Pulmonary artery endothelial cell (primary cell): ENCODE data around the gene EIF4E. TPM values are rescaled to one million over a fixed set of nuclear protein-coding genes. Genes with fewer than 3 reads are reported as not detected.
"Not testable (repeated sequence)": the region's sequence is repeated elsewhere in the genome, so short reads cannot be mapped to it uniquely, and the experiment has no call there.

Source experiments
- DNase-seq: peaks from one replicate; pipeline ENCODE4 v3.0.0-alpha.2; 2011; ENCODE audit warnings: low read depth, low spot score
- total RNA-seq: library from RNA; depleted of rRNA; stranded (reverse); fragments of >200 nt; gene quantifications from 2 replicates; pipeline ENCODE4 v1.2.3, GENCODE V29; 2014

EIF4E gene, protein sequence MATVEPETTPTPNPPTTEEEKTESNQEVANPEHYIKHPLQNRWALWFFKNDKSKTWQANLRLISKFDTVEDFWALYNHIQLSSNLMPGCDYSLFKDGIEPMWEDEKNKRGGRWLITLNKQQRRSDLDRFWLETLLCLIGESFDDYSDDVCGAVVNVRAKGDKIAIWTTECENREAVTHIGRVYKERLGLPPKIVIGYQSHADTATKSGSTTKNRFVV
- total RNA-seq: 218 and 300 TPM in 2 replicates

DNA sequence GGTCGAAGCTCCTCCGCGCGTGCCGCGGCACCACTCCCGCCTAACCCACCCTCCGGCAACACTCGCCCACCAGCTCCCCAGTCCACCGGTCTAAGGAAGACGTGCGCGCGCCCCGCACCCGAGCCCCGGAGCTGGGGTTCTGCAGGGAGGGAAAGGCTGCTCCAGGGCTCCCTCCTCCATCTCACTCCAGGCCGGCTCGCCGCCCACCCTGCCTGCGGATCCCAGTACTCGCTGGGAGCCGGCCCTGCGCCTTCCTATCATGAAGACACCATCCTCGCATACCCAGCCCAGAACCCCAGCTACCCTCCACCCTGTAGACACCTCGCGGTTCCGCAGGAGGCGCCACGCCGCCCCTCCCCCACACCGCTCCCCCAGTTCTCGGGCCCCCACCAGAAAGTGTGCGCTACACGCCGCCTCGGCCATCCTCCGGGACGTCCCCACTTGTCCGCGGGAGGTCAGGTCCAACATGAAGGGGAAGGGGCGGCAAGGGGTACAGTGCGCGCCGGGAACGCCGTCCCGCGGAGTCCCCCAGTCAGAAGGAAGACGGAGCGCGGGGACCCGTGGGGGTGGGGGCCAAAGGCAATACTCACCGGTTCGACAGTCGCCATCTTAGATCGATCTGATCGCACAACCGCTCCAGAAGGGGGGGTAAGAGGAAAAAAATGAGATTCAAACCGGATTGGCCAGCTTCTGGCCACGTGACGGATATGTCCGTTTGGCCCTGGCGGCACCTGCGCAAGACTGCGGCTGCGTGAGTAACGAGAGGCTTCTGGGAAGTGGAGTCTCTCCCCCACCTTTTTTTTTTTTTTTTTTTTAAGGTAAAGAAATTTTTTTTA is at the start of gene EIF4E:
Gene EIF4E (minus strand): TSS at position 629 of the 836 bp plus-strand sequence. CDS start 21 bp downstream, at position 608.
- peak; percentile 96 for DNase-seq

GRCh38 chr4:98977557-98977956 is 48.6 kb upstream of the EIF4E start:
- no peak for DNase-seq

- DNase-seq: no peak
These were observed 47.8 kb upstream of the EIF4E start for GRCh38 chr4:98976716-98977115.

DNA sequence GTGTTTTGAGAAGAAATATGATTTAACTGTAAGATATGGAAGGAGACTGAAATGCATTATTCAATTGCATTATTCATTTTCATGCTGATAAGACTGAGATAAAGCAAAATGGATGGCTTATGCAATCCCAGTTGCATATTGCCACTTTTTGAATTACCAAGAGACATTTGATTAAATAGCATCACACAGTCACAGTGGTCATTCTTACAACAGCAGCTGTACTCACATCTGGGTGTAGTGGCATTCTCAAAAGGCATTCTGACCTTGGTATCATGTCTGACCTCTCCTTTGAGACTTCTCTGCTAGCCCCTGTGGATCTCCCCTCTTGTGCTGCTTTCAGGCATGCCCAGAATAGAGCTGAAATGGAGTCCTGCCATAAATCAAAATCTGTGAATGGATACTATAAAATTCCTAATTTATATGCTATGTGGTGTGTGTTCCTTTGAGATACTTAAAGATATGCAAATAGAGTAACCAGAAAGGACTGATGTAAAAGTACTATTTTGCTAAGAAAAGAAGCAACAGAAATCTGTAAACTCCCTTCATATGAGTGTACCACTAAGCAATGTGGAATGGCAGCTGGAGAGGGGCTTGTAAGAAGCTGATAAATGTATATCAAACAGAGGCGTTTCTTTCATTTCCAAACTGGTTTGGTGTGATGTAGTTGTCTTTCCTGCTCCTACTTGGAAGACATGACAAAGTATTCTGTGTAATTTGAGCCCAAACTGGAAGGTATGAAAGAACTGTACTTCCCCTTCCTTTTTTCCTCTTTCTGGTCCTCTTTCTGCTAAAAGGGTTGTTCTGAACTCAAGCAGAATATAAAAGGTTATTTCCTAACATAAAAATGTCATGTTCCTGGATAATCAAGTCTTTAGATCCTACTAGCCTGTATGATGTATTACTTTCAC is 41.2 kb upstream of the EIF4E start:
- no peak for DNase-seq

DNA sequence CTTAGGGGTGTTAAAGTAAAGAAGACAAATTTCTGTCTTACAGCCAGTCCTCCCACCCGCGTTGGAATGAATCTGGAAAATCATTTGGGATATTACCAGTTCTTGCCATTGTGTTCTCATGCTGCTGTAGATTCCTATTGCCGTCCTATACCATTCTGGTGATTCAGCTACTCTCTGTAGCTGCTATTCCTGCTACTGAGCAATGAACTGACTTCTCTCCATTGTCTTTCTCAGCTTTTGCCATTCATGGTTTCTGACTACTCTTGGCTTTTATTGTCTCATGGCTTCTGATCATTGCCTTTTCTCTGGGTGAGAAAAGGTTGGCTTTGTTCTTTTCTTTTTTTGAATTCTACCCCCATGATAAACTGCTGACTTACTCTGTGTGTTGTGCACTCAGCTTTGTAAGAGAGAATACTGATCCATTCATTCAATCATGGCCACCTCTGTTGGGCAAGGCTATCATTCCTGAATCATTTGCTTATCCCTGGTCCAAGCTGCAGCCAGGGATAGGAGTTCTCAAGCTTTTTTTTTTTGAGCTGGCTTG is 38.9 kb upstream of the EIF4E start:
- DNase-seq: no peak

GRCh38 chr4:98966926-98967325 is 38.0 kb upstream of the EIF4E start:
- no peak for DNase-seq

- no peak for DNase-seq
These were observed 34.9 kb upstream of the EIF4E start for GRCh38 chr4:98963538-98964433.

DNA sequence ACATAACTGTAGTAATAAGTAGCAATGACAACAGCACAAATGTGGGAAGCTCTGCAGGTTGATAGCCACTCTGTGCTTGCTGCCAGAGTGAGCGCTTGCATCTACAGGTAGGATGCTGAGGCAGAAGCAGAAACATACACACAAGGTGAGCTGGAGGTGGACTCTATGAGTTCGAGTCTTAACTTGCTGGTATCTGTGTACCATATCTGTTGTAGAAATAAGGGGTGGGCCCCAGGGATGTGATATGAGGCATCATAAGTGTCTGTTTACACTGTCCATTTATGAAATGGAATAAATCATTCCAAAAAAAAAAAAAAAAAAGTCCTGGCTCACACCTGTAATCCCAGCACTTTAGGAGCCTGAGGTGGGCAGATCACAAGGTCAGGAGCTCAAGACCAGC is 32.8 kb upstream of the EIF4E start:
- no peak for DNase-seq

DNA sequence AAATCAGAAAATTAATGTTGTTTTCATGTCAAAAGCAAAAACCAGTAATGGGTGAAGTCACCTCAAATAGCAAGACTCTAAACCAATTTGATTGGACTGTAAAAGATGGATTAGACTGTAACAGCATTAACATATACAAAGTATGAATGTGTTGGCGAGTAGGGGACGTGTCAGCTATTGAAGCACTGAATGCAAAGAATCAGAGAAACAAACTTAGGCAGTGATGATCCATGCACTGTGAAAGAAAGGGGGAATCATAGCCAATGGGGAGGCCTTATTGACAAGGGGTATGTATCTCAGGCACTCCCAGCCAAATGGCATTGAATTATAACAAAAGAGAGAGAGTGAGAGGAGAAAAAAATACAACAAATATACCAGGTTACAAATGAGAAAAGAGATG is 30.5 kb upstream of the EIF4E start:
- no peak for DNase-seq

GRCh38 chr4:98958065-98958464 is 29.1 kb upstream of the EIF4E start:
- no peak for DNase-seq

DNA sequence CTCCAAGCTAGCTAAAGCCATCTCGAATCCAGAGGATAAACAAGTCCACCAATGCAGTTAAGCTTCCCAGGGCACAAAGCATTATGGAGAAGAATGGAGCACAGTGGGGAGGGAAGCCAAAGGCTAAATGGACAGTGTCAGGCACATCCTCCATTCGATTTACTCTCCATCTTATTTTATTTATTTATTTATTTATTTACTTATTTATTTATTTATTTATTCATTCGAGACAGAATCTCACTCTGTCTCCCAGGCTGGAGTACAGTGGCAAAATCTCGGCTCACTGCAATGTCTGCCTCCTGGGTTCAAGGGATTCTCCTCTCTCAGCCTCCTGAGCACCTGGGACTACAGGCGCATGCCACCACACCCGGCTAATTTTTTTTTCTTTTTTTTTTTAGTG is 26.3 kb upstream of the EIF4E start:
- no peak for DNase-seq

GRCh38 chr4:98951710-98952109 is 22.8 kb upstream of the EIF4E start:
- DNase-seq: no peak

DNA sequence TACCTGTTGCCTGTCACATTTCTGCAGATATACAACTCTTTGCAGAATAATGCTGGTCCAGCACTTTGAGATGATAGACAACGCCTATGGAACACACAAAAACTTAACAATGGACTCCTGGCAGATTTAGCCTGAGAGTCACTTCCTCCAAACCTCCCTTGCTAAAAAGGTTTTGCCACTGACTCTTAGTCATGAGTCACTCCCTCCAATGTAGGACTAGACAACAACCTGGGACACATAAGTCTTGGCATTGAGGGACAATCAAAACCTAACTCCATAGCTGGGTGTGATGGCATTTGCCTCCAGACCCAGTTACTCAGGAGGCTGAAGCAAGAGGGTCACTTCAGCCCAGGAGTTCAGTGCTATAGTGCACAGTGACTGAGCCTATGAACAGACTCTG is 22.0 kb upstream of the EIF4E start:
- DNase-seq: no peak

DNA sequence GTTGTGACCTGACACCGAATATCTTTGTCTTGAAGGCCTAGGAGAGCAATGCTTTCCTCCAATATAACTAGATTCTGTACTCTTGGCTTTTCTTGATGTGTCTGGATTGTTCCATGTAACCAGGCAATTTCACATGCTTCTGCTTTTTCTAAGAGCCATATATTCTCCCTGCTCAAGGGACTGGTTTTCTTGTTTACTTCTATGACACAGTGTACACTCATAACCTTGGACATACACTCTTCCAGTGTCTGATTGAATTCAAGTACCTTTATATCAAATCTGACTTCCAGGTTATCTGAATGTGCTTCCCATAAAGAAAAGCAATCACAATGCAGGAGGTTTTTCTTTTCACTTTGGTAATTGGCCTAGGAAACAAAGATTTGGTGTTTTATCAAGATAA is 17.4 kb upstream of the EIF4E start:
- no peak for DNase-seq

DNA sequence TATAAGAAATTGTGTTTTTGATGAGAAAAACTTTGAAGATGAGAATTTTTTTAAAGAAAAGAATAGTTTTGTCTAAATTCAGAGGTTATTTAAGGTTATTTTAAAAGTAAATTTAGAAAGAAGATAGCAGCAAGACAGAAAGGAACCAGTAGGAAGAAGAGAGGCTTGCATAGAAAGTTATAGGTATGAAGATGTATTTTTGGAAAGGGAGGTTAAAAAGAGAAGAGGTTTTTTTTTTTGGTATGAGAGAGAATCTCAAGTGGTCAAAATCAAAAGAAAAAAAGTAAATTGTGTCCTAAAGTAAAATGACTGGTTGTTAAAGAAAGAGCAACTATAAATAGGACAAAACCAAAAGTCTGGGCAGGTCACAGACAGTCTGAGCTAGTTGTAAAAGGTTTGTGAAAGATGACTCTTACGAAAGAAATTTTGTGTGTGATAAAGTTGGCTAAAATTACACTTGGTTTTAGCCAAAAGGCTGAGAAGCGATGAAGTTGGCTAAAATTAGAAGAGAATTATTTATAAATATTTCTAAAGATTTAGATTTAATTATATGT is 16.4 kb upstream of the EIF4E start:
- DNase-seq: no peak

- no peak for DNase-seq
These were observed 11.0 kb upstream of the EIF4E start for GRCh38 chr4:98939892-98940298.

- no peak for DNase-seq
These were observed 10.5 kb upstream of the EIF4E start for GRCh38 chr4:98939438-98939837.

- no peak for DNase-seq
These were observed 9.2 kb upstream of the EIF4E start for GRCh38 chr4:98937986-98938720.

DNA sequence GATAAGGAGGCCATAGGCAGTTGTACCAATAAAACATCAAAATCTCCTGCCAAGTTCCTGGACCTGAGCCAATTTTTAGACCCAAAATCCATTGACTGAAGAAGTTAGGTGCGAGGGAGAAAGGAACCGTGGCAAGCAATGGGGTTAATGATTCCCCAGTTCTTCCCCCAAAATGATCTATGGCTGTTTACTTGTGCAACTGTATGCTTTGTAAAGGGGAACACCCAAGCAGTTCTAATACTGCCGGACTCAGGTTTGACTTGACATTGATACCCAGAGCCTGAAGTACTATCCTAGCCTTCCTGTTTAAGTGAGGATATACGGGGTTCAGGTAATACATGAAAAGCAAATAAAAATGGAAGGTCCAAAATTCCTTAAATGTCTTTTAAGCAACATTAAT is 6.7 kb upstream of the EIF4E start:
- DNase-seq: no peak

GRCh38 chr4:98934851-98935250 is 5.9 kb upstream of the EIF4E start:
- not testable (repeated sequence) for DNase-seq
